GM18520 (cell line): ENCODE measurements around the gene CDC6.

ENCODE experiments used
- ATAC-seq: cut with Tn5 transposase; IDR thresholded peaks from one replicate; pipeline ENCODE4 v1.9.1; 2021; ENCODE audit not compliant: unreplicated experiment

Gene CDC6

DNA sequence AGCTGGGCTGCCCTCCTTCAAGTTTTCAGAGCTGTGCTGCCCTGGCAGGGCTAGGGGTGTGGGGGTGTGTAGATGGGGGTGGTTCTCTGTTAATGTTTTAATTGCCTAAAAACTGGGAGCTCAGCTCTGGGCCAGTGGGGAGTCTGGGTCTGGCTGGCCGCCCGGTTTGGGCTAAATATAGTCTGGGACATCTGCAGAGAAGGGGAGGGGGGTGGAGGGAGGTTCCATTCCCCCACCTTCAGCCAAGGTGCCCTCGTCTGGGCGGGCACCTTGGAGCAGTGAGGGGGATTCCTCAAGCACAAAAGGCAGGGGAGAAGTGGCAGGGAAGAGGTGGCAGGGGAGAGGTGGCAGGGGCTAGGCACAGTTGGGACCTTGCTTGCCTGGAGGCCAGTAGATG, 34.3 kb downstream of the CDC6 start:
- ATAC-seq, result no peak

- no peak for ATAC-seq
Observed at GRCh38 chr17:40322358-40323315, 35.0 kb downstream of the CDC6 start.

DNA sequence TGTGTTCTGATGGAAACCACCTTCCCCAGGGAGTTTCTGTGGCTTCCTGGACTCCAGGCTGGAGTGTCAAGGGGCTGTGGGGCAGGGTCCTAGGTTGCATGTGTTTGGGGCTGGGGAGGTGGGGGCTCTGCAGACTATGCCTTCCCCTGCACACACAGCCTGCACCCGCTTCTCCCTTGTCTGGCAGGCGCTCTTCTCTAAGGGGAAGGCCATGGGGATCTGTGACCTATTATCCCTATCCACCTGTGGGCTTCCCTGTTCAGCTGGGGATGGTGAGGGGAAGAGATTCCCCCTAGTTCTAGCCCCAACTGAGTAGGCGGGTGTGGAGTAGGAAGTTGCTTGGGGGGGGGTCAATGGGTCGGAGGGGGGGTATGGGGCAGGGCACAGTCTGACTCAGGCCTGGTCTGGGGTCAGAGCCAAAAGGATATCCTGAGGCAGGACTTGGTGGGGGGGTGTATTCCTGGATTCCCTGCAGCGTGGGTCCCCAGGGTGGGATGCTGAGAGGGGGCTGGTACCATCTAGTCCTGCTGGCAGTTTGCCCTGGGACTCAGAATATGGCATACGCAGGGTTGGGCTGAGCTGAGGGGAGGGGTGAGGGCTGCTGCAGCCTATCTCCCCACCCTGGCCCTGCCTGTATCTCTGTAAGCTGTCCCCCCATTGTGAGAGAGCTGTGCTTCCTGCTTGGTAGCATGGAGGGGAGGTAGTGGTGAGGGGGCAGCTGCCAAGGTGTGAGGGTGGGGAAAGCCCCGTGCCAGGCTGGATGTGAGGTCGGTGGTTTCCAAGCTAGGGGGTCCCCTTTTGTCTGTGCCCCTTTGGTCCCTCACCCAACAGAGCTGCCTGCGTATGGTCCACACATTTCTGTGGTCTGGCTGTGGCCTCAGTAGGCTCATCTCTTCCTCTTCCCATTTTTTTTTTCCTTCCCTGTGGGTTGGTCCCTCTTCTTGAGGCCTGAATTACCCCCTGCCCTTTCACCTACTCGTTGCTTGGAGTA, 36.0 kb downstream of the CDC6 start:
- ATAC-seq, result peak; percentile 19

- no peak for ATAC-seq
Observed at GRCh38 chr17:40325156-40326013, 37.7 kb downstream of the CDC6 start.

- ATAC-seq, result no peak
Observed at GRCh38 chr17:40326014-40326831, 38.5 kb downstream of the CDC6 start.

DNA sequence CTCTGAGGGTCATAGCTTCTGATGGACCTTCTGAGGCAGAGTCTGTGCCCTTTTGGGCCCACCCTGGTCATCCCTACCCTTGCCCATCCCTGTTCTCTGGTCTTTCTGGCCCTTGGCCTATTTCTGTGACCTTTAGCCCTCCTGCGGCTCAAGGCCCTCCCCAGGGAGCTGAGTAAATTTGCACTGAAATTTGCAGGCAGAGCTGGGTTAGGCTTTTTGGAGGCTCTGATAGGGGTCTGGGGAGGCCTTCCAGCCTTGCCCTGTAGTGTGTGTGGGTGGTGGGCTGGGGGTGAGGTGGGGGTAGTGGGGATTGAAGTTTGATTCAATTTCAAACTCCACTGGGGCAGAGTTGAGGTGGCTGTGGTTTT, 39.1 kb downstream of the CDC6 start:
- ATAC-seq, result no peak

GRCh38 chr17:40327244-40327729, 39.6 kb downstream of the CDC6 start:
- ATAC-seq, result no peak

DNA sequence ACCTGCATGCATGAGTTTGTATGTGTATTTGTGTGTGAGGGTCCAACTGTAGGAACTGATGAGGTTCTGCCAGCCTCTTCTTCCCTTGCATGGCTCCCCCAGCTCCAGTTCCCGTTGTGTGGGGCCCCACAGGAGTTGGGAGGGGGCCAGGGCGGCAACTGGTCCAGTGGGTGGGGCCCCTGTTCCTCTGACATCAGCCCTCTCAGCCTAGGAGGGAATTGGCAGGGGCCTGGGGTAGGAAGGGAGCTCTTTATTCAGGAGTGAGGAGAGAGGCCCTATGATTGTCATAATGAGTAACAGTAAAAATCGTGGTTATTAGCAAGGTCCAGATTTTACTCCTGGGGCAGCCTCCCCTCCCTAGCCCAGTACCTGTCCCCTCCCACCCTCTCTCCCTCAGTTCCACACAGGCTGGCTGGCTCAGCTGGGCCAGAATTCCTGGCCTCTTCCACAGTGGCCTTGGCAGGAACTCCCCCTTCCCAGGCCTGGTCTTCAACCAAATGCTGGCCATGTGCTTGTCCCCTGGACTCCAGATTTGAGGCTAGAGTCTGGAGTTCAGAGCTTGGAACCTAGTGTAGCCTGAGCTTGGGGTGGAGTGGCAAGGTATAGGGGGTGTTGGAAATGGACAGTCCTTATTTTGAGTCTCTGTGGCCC, 40.2 kb downstream of the CDC6 start:
- no peak for ATAC-seq

- ATAC-seq, result no peak
Observed at GRCh38 chr17:40328386-40328766, 40.7 kb downstream of the CDC6 start.

DNA sequence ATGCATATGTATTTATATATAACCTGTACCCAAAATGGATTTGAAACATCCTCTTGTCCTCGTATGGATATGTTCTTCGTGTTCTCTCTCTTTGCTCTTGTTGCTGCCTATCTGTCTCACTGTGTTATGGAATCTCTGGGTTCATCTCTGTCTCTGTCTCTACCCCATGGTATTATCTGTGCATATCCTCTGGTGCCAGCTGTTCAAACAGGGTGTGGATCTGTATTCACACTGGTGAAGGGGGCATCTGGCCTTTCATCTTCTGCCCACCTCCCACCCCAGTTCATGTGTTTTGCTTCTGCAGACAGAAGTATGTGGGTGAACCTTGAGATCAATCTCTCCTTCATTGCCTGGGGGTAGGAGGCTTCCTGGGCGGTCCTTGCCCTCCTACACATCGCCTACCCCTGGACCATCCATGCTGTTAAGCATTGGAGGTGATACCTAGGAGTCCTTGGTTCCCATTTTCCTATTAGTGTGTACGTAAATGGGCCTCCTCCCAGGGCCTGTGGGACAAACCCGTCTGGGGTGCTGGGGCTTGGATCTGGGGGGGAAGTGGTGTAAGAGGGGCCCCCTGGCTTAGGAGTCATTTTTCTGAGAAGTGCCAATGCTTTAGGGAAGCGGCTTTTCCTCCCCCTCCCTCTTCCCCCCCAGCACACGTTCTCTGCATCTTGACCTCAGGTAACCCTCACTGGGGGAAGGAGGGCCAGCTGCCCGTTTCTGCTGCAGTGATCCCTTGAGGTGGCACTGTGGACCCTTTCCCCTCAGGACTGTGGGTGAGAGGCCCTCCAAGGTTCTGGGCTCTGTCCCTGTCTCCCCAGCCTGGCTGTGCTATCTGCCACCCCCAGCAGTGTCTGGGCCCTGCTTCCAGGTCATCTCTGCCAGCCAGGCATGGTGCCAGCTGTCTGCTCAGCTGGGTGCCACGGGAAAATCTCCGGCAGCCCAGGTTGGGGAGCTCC, 42.4 kb downstream of the CDC6 start:
- no peak for ATAC-seq

DNA sequence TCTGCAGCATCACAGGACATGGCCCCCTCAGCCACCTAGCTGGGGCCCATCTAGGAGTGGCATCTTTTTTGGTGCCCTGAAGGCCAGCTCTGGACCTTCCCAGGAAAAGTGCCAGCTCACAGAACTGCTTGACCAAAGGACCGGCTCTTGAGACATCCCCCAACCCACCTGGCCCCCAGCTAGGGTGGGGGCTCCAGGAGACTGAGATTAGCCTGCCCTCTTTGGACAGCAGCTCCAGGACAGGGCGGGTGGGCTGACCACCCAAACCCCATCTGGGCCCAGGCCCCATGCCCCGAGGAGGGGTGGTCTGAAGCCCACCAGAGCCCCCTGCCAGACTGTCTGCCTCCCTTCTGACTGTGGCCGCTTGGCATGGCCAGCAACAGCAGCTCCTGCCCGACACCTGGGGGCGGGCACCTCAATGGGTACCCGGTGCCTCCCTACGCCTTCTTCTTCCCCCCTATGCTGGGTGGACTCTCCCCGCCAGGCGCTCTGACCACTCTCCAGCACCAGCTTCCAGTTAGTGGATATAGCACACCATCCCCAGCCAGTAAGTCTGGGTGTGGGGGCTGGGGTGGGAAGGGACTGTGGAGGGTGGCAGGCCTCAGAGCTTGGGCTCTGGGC, 43.3 kb downstream of the CDC6 start:
- ATAC-seq, result no peak

DNA sequence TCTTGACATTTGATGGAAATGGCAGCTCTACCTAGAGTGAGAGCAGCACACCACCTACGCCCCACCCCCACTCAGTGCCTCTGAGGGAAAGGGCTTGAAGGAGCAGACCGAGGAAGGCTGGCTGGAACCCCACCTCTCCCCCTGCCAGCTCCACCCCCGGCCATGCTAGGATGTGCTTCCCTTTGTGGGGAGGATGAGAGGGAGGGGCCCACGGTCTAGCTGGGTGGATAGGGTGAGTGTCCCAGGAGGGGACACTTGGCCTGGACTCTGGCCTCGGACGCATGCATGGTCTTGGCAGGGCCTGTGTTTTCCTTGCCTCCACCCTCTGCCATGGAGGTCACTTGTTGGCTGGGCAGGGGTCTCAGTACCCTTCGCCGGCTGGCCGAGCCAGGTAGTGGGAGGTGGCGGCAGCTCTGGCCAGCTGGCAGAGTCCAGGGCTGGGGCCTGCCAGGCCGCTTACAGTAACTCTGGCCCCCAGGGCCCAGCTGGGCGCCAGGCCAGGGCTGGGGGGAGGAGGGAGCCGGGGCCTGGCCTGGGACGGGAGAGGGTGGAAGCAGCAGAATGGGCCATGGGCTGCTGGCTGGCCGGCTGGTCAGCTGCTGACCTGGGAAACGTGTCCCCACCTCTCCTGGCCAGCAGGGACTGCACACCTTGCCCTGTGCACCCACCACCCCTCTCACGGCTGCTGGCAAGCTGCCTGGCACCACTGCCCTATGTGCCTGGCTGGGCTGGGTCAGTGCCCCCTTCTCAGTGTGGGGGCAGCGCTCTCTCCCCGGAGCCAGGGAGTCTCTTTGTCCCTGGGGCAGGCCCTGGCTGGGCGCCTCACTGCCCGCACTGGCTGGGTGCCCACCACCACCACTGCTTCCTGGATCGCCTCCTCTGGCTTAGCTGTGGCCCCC, 44.3 kb downstream of the CDC6 start:
- no peak for ATAC-seq

- no peak for ATAC-seq
Observed at GRCh38 chr17:40333781-40334448, 46.2 kb downstream of the CDC6 start.

GRCh38 chr17:40335620-40336019, 47.9 kb downstream of the CDC6 start:
- no peak for ATAC-seq

GRCh38 chr17:40337351-40337750, 49.7 kb downstream of the CDC6 start:
- no peak for ATAC-seq

DNA sequence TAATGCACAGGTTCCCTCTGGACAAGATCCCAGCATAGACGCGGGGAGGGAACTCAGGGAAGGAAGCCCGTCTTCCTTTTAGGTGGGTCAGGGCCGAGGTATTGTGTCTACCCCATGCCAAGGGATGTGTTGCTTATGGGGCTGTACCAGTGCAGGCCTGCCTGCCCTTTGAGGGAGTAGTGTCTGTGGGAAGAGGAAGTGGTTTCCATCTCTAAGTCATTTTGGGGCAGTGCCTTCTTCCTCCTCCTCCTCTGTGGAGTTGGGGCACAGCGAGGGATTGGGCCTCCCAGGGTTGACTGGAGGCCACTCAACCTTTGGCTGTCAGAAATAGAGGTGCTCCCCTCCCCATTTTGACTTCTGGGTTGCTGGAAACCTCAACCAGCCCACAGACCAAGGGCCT, 50.4 kb downstream of the CDC6 start:
- ATAC-seq, result no peak
